Fibroblast of lung (primary cell): ENCODE results near the gene ZBTB7C. TPM values are rescaled to one million over a fixed set of nuclear protein-coding genes. Genes with fewer than 3 reads are reported as not detected.

Source experiments
- DNase-seq, 2 donors: peaks; one replicate each; pipeline versions ENCODE4 v3.0.0 to v3.0.0-alpha.2; 2010; ENCODE audit warnings: low read depth in 2 of 2
- H2AFZ ChIP-seq: 2 replicates; pipeline ENCODE4 v1.5.1; 2012; ENCODE audit warnings: low read length, control low read depth, inconsistent platforms
- H3K27ac ChIP-seq: 2 replicates; pipeline ENCODE4 v1.5.1; 2011; ENCODE audit warnings: low read length, control low read depth; ENCODE audit not compliant: insufficient read depth
- H3K27me3 ChIP-seq: 2 replicates; pipeline ENCODE4 v1.5.1; 2011; ENCODE audit warnings: mild to moderate bottlenecking, low read length; ENCODE audit not compliant: control insufficient read depth, insufficient read depth
- H3K36me3 ChIP-seq: 2 replicates; pipeline ENCODE4 v1.5.1; 2011; ENCODE audit warnings: low read length; ENCODE audit not compliant: control insufficient read depth, insufficient read depth
- H3K4me1 ChIP-seq: 2 replicates; pipeline ENCODE4 v1.5.1; 2011; ENCODE audit warnings: low read length; ENCODE audit not compliant: control insufficient read depth, insufficient read depth; ENCODE audit errors: extremely low read depth
- H3K4me2 ChIP-seq: 2 replicates; pipeline ENCODE4 v1.5.1; 2011; ENCODE audit warnings: low read length, control low read depth; ENCODE audit not compliant: insufficient read depth; ENCODE audit errors: extremely low read depth
- H3K4me3 ChIP-seq, 4 experiments: fragments of 200-600 bp in 1 of 4; sonication (generic) in 1 of 4; replicated peaks in 1 of 4; 2 replicates each; pipeline ENCODE4 v1.5.1; 2011 to 2016; ENCODE audit warnings: low read length in 4 of 4, low read depth in 3 of 4, mild to moderate bottlenecking in 3 of 4, control low read depth in 2 of 4, inconsistent platforms in 1 of 4, mixed read lengths in 1 of 4; ENCODE audit not compliant: insufficient read depth in 1 of 4; ENCODE audit errors: control extremely low read depth in 1 of 4
- H3K79me2 ChIP-seq: 2 replicates; pipeline ENCODE4 v1.5.1; 2012; ENCODE audit warnings: mild to moderate bottlenecking, low read length, inconsistent platforms; ENCODE audit not compliant: control insufficient read depth, insufficient read depth
- H3K9ac ChIP-seq: 2 replicates; pipeline ENCODE4 v1.5.1; 2011; ENCODE audit warnings: mild to moderate bottlenecking, low read length, control low read depth; ENCODE audit not compliant: insufficient read depth
- H3K9me3 ChIP-seq: 2 replicates; pipeline ENCODE4 v1.5.1; 2012; ENCODE audit warnings: low read depth, low read length; ENCODE audit not compliant: control insufficient read depth, insufficient read depth
- H4K20me1 ChIP-seq: 2 replicates; pipeline ENCODE4 v1.5.1; 2011; ENCODE audit warnings: low read length; ENCODE audit not compliant: control insufficient read depth, insufficient read depth; ENCODE audit errors: extremely low read depth
- EZH2 ChIP-seq: IDR thresholded peaks from 2 replicates; pipeline ENCODE4 v1.5.1; 2012; ENCODE audit warnings: low read length, control low read depth, mild to moderate bottlenecking; ENCODE audit errors: missing control alignments
- polyA plus RNA-seq, 2 donors: library from polyadenylated mRNA; depleted of rRNA in 1 of 2; stranded (reverse) in 1 of 2; unstranded in 1 of 2; fragments of >200 nt; gene quantifications; 2 replicates each; pipeline ENCODE4 v1.2.1, GENCODE V29; 2011 to 2012; ENCODE audit warnings: missing spikeins in 1 of 2
- total RNA-seq: library from RNA; depleted of rRNA; stranded (reverse); fragments of >200 nt; gene quantifications from 2 replicates; pipeline ENCODE4 v1.2.1, GENCODE V29; 2014
- TF ChIP-seq, protein P1 (sequence below), 2 donors: IDR thresholded peaks in 1 of 2; conservative IDR thresholded peaks in 1 of 2; 1 replicate in 1 of 2; 2 replicates in 1 of 2; pipeline ENCODE4 v1.5.1; 2011 to 2012; ENCODE audit warnings: low read length in 2 of 2, control low read depth in 1 of 2, inconsistent platforms in 1 of 2, low read depth in 1 of 2, mild to moderate bottlenecking in 1 of 2

ZBTB7C gene
- total and polyA plus RNA-seq, 2 donors (not counting 1 experiment from before 2014, with no cell fraction given), result 0.19 to 0.33 TPM

DNA sequence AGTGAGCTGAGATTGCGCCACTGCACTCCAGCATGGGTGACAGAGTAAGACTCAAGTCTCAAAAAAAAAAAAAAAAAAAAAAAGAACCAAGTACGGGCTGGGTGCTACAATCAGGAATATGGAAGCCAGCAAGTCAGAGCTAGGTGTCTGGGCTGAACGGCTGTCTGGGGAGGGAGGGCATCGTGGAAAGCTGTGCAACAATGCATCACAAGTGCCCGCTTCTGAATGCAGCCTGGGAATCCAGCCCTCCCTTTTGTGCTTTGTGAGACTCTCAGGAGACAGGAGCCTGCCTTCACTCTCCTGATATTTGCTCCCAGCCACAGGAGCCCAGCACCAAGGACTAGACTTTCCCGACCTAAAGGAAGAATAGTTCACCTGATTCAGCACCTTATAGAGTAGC lies 353.8 kb downstream of the ZBTB7C start:
- no peak for DNase-seq
- no peak overlapping the region for H3K4me2 ChIP-seq

GRCh38 chr18:48053881-48054816 lies 355.0 kb downstream of the ZBTB7C start:
- TF ChIP-seq, protein P1, sequence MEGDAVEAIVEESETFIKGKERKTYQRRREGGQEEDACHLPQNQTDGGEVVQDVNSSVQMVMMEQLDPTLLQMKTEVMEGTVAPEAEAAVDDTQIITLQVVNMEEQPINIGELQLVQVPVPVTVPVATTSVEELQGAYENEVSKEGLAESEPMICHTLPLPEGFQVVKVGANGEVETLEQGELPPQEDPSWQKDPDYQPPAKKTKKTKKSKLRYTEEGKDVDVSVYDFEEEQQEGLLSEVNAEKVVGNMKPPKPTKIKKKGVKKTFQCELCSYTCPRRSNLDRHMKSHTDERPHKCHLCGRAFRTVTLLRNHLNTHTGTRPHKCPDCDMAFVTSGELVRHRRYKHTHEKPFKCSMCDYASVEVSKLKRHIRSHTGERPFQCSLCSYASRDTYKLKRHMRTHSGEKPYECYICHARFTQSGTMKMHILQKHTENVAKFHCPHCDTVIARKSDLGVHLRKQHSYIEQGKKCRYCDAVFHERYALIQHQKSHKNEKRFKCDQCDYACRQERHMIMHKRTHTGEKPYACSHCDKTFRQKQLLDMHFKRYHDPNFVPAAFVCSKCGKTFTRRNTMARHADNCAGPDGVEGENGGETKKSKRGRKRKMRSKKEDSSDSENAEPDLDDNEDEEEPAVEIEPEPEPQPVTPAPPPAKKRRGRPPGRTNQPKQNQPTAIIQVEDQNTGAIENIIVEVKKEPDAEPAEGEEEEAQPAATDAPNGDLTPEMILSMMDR (conservative IDR thresholded peaks at IDR 0.05 in 1 of 2, IDR thresholded peaks at IDR 0.05 in 1 of 2; ENCODE audit: low read depth in 1 of 2, low read length in 2 of 2), result no peak
- no peak for TF ChIP-seq EZH2
- Histone ChIP-seq H3K9ac (no peak overlapping the region), H3K4me2 (no peak overlapping the region), H3K4me3 (no peak overlapping the region), H3K27ac (no peak overlapping the region), H3K79me2 (no peaks in the 10 kb centered on the region), H3K4me1 (no peaks in the 10 kb centered on the region), H3K9me3 (no peaks in the 10 kb centered on the region), H3K27me3 (no peaks in the 10 kb centered on the region), H2AFZ (no peak overlapping the region), H3K36me3 (no peaks in the 10 kb centered on the region), H4K20me1 (no peaks in the 10 kb centered on the region)
- DNase-seq, result no peak

More for the DNA sequence above, 353.8 kb downstream of the ZBTB7C start:
- Histone ChIP-seq H3K9me3 (no peaks in the 10 kb centered on the region), H3K27ac (no peak overlapping the region), H3K79me2 (no peaks in the 10 kb centered on the region), H3K4me3 (no peak overlapping the region), H4K20me1 (no peaks in the 10 kb centered on the region), H3K4me1 (no peaks in the 10 kb centered on the region), H3K36me3 (no peaks in the 10 kb centered on the region), H2AFZ (no peak overlapping the region), H3K9ac (no peak overlapping the region), H3K27me3 (no peaks in the 10 kb centered on the region)
- TF ChIP-seq EZH2, result no peak
- TF ChIP-seq, protein P1 (conservative IDR thresholded peaks at IDR 0.05 in 1 of 2, IDR thresholded peaks at IDR 0.05 in 1 of 2; ENCODE audit: low read depth in 1 of 2, low read length in 2 of 2), result no peak

GRCh38 chr18:48052842-48053241 lies 356.3 kb downstream of the ZBTB7C start:
- Histone ChIP-seq H3K27me3 (no peaks in the 10 kb centered on the region), H3K36me3 (no peaks in the 10 kb centered on the region), H3K27ac (no peak overlapping the region), H3K9ac (no peak overlapping the region), H3K9me3 (no peaks in the 10 kb centered on the region), H3K4me3 (no peak overlapping the region), H4K20me1 (no peaks in the 10 kb centered on the region), H3K4me2 (no peak overlapping the region), H3K79me2 (no peaks in the 10 kb centered on the region), H3K4me1 (no peaks in the 10 kb centered on the region), H2AFZ (no peak overlapping the region)
- no peak for DNase-seq
- TF ChIP-seq EZH2, result no peak
- TF ChIP-seq, protein P1 (conservative IDR thresholded peaks at IDR 0.05 in 1 of 2, IDR thresholded peaks at IDR 0.05 in 1 of 2; ENCODE audit: low read depth in 1 of 2, low read length in 2 of 2), result no peak
